Measurements from ENCODE around the gene WNK1. TPM values are rescaled to one million over a fixed set of nuclear protein-coding genes. Genes with fewer than 3 reads are reported as not detected.

The WNK1 gene
- total RNA-seq, 1 experiment from 2014 or later = 117 TPM

GRCh38 chr12:931060-931459 lies 178.7 kb downstream of the WNK1 start:
- Mint-ChIP-seq H3K9me3 (no peaks in the 10 kb centered on the region), H3K27ac (no peak overlapping the region), H3K4me1 (no peaks in the 10 kb centered on the region), H3K27me3 (ENCODE audit: low read depth) (no peaks in the 10 kb centered on the region), H3K4me3 (no peak overlapping the region), H3K36me3 (ENCODE audit: insufficient read depth in 1 of 3, low read depth in 3 of 3) (peaks cover 19 to 56% (median 51%) of the 10 kb centered on the region in 3 experiments; a peak in 6 of 7 replicates)
- H2BK20ac ChIP-seq (ENCODE audit: low read depth, low read length, poor library complexity, severe bottlenecking) = no peak overlapping the region
- no peak overlapping the region for H3K9ac ChIP-seq (ENCODE audit: extremely low read depth, insufficient read length, low read length)
- H3K14ac ChIP-seq (ENCODE audit: insufficient read depth, low read length) = no peak overlapping the region
- WGBS (ENCODE audit: extremely low coverage, insufficient read length, low lambda C conversion rate) = no CpG with 5 or more reads among the region's 5 CpGs
- H3K4me1 ChIP-seq (ENCODE audit: insufficient read depth, low read length) = no peaks in the 10 kb centered on the region
- no peak overlapping the region for H2AFZ ChIP-seq (ENCODE audit: low read length)
- H2BK12ac ChIP-seq (ENCODE audit: insufficient read length, low read depth, low read length) = no peak overlapping the region
- no peak overlapping the region for H3K23ac ChIP-seq (ENCODE audit: insufficient read length, low read depth, low read length)
- no peak overlapping the region for H4K5ac ChIP-seq (ENCODE audit: insufficient read length, low read depth, low read length)
- no peak overlapping the region for H3K27ac ChIP-seq (ENCODE audit: insufficient read length, low read depth, low read length)
- H3T11ph ChIP-seq (ENCODE audit: low read length) = no peak overlapping the region
- no peak overlapping the region for H3K4me2 ChIP-seq (ENCODE audit: insufficient read depth, insufficient read length, low read length)
- no peak overlapping the region for H2BK15ac ChIP-seq (ENCODE audit: low read depth, low read length)
- no peaks in the 10 kb centered on the region for H3K79me2 ChIP-seq (ENCODE audit: insufficient read depth, low read length)
- no peaks in the 10 kb centered on the region for H3K27me3 ChIP-seq (ENCODE audit: insufficient read depth, low read length)
- no peak overlapping the region for H4K91ac ChIP-seq (ENCODE audit: insufficient read length, low read depth, low read length)
- H3K4ac ChIP-seq (ENCODE audit: low read depth, low read length) = no peak overlapping the region
- no peak overlapping the region for H2BK120ac ChIP-seq (ENCODE audit: low read depth, low read length, poor library complexity, severe bottlenecking)
- TF ChIP-seq, protein P1, sequence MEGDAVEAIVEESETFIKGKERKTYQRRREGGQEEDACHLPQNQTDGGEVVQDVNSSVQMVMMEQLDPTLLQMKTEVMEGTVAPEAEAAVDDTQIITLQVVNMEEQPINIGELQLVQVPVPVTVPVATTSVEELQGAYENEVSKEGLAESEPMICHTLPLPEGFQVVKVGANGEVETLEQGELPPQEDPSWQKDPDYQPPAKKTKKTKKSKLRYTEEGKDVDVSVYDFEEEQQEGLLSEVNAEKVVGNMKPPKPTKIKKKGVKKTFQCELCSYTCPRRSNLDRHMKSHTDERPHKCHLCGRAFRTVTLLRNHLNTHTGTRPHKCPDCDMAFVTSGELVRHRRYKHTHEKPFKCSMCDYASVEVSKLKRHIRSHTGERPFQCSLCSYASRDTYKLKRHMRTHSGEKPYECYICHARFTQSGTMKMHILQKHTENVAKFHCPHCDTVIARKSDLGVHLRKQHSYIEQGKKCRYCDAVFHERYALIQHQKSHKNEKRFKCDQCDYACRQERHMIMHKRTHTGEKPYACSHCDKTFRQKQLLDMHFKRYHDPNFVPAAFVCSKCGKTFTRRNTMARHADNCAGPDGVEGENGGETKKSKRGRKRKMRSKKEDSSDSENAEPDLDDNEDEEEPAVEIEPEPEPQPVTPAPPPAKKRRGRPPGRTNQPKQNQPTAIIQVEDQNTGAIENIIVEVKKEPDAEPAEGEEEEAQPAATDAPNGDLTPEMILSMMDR (conservative IDR thresholded peaks at IDR 0.05) = no peak
- H3K56ac ChIP-seq (ENCODE audit: insufficient read length, low read depth, low read length) = no peak overlapping the region
- H3K9me3 ChIP-seq (ENCODE audit: control insufficient read depth, low read depth, low read length) = no peaks in the 10 kb centered on the region
- no peak overlapping the region for H3K18ac ChIP-seq (ENCODE audit: insufficient read length, low read depth, low read length)
- H4K20me1 ChIP-seq (ENCODE audit: control insufficient read depth, insufficient read depth, insufficient read length) = no peaks in the 10 kb centered on the region
- H2AK5ac ChIP-seq (ENCODE audit: insufficient read length, low read length) = no peak overlapping the region
- DNase-seq = no peak
- no peak overlapping the region for H4K8ac ChIP-seq (replicated peaks; ENCODE audit: insufficient read length, low read depth, low read length)
- no peaks in the 10 kb centered on the region for H3K79me1 ChIP-seq (ENCODE audit: insufficient read depth, low read depth, low read length, poor library complexity, severe bottlenecking)
- no peak overlapping the region for H2BK5ac ChIP-seq (ENCODE audit: insufficient read length, low read length)
- H3K23me2 ChIP-seq (ENCODE audit: insufficient read length, low read depth, low read length, poor library complexity, severe bottlenecking) = peaks cover 2% of the 10 kb centered on the region

All from H9 (cell line).